ENCODE data around the gene NES.

NES gene

GRCh38 chr1:156648951-156649350 is 28.3 kb downstream of the NES start:
- no CpG with 5 or more reads among the region's 2 CpGs for WGBS (ENCODE audit: extremely low coverage, insufficient coverage, insufficient read length)
- Histone ChIP-seq H3K14ac (ENCODE audit: low read length) (no peak overlapping the region), H2AK5ac (ENCODE audit: low read length) (no peak overlapping the region), H2AFZ (ENCODE audit: insufficient read depth, low read length, poor library complexity) (no peak overlapping the region), H3K4me1 (ENCODE audit: control insufficient read depth in 1 of 2, insufficient read depth in 2 of 2, low read length in 2 of 2) (no peaks in the 10 kb centered on the region), H3K4ac (ENCODE audit: low read depth, low read length) (no peak overlapping the region), H3K4me3 (ENCODE audit: low read depth, low read length) (no peak overlapping the region), H3K27me3 (ENCODE audit: insufficient read depth, low read length) (peaks cover 34% of the 10 kb centered on the region), H2BK12ac (ENCODE audit: low read length) (no peak overlapping the region), H3K79me1 (ENCODE audit: low read length) (no peaks in the 10 kb centered on the region), H4K91ac (ENCODE audit: low read depth, low read length) (no peak overlapping the region), H4K12ac (ENCODE audit: low read depth, low read length) (no peak overlapping the region), H3K23ac (ENCODE audit: low read length) (no peak overlapping the region), H3K9ac (ENCODE audit: low read length) (no peak overlapping the region), H3K36me3 (ENCODE audit: control insufficient read depth in 1 of 2, insufficient read depth in 2 of 2, low read length in 2 of 2) (no peaks in the 10 kb centered on the region), H3K9me3 (ENCODE audit: insufficient read depth, low read depth, low read length) (peaks cover 11% of the 10 kb centered on the region), H2BK120ac (ENCODE audit: insufficient read depth, low read length, poor library complexity) (no peak overlapping the region), H2BK5ac (ENCODE audit: low read depth, low read length, poor library complexity) (no peak overlapping the region), H3K4me2 (ENCODE audit: low read length) (no peak overlapping the region), H3K79me2 (ENCODE audit: control insufficient read depth, insufficient read depth, low read length, poor library complexity) (no peaks in the 10 kb centered on the region), H4K8ac (ENCODE audit: low read depth, low read length) (no peak overlapping the region), H3K18ac (ENCODE audit: low read length) (no peak overlapping the region), H3K27ac (ENCODE audit: low read depth, low read length) (no peak overlapping the region)
- DNase-seq: no peak

- peaks cover 13% of the 10 kb centered on the region for H3K9me3 ChIP-seq (ENCODE audit: insufficient read depth, low read depth, low read length)
- H3K79me1 ChIP-seq (ENCODE audit: low read length): no peaks in the 10 kb centered on the region
- no peak overlapping the region for H3K23ac ChIP-seq (ENCODE audit: low read length)
- H3K9ac ChIP-seq (ENCODE audit: low read length): no peak overlapping the region
- H3K14ac ChIP-seq (ENCODE audit: low read length): no peak overlapping the region
- H4K12ac ChIP-seq (ENCODE audit: low read depth, low read length): no peak overlapping the region
- H3K4me1 ChIP-seq (ENCODE audit: control insufficient read depth in 1 of 2, insufficient read depth in 2 of 2, low read length in 2 of 2): no peaks in the 10 kb centered on the region
- H3K4me2 ChIP-seq (ENCODE audit: low read length): no peak overlapping the region
- no peak for DNase-seq
- no peak overlapping the region for H4K91ac ChIP-seq (ENCODE audit: low read depth, low read length)
- H2AFZ ChIP-seq (ENCODE audit: insufficient read depth, low read length, poor library complexity): no peak overlapping the region
- no peak overlapping the region for H2AK5ac ChIP-seq (ENCODE audit: low read length)
- no peaks in the 10 kb centered on the region for H3K36me3 ChIP-seq (ENCODE audit: control insufficient read depth in 1 of 2, insufficient read depth in 2 of 2, low read length in 2 of 2)
- no peak overlapping the region for H3K4ac ChIP-seq (ENCODE audit: low read depth, low read length)
- no peak overlapping the region for H2BK12ac ChIP-seq (ENCODE audit: low read length)
- no peak overlapping the region for H3K18ac ChIP-seq (ENCODE audit: low read length)
- H2BK120ac ChIP-seq (ENCODE audit: insufficient read depth, low read length, poor library complexity): no peak overlapping the region
- no peaks in the 10 kb centered on the region for H3K79me2 ChIP-seq (ENCODE audit: control insufficient read depth, insufficient read depth, low read length, poor library complexity)
- WGBS (ENCODE audit: extremely low coverage, insufficient coverage, insufficient read length): no CpG with 5 or more reads among the region's 10 CpGs
- H3K27me3 ChIP-seq (ENCODE audit: insufficient read depth, low read length): peaks cover 37% of the 10 kb centered on the region
- no peak overlapping the region for H2BK5ac ChIP-seq (ENCODE audit: low read depth, low read length, poor library complexity)
- no peak overlapping the region for H4K8ac ChIP-seq (ENCODE audit: low read depth, low read length)
- H3K4me3 ChIP-seq (ENCODE audit: low read depth, low read length): no peak overlapping the region
- no peak overlapping the region for H3K27ac ChIP-seq (ENCODE audit: low read depth, low read length)
These were observed 28.7 kb downstream of the NES start for GRCh38 chr1:156648496-156648895.

DNA sequence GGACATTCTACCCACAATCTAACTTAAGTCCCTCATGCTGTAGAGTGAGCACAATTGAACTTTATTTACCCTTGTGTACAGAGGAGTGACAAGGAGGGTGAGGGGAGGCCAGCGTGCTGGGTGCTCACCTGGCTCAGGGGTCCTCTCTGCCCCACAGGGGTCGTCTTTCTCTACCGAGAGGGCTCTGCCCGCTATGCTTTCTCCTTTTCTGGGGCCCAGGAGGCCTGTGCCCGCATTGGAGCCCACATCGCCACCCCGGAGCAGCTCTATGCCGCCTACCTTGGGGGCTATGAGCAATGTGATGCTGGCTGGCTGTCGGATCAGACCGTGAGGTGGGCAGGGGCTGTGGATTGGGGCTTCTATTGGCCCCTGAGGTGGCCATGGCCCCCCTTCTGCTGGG is 29.9 kb downstream of the NES start:
- peaks cover 13% of the 10 kb centered on the region for H3K9me3 ChIP-seq (ENCODE audit: insufficient read depth, low read depth, low read length)
- no peaks in the 10 kb centered on the region for H3K36me3 ChIP-seq (ENCODE audit: control insufficient read depth in 1 of 2, insufficient read depth in 2 of 2, low read length in 2 of 2)
- no peak overlapping the region for H2BK12ac ChIP-seq (ENCODE audit: low read length)
- H2BK120ac ChIP-seq (ENCODE audit: insufficient read depth, low read length, poor library complexity): no peak overlapping the region
- no peak overlapping the region for H3K4me3 ChIP-seq (ENCODE audit: low read depth, low read length)
- H3K14ac ChIP-seq (ENCODE audit: low read length): no peak overlapping the region
- H3K27me3 ChIP-seq (ENCODE audit: insufficient read depth, low read length): peaks cover 46% of the 10 kb centered on the region
- H3K4me2 ChIP-seq (ENCODE audit: low read length): no peak overlapping the region
- no peak overlapping the region for H4K8ac ChIP-seq (ENCODE audit: low read depth, low read length)
- no peak overlapping the region for H3K18ac ChIP-seq (ENCODE audit: low read length)
- no peak overlapping the region for H2BK5ac ChIP-seq (ENCODE audit: low read depth, low read length, poor library complexity)
- H4K91ac ChIP-seq (ENCODE audit: low read depth, low read length): no peak overlapping the region
- no peak for DNase-seq
- no peak overlapping the region for H3K27ac ChIP-seq (ENCODE audit: low read depth, low read length)
- H3K79me2 ChIP-seq (ENCODE audit: control insufficient read depth, insufficient read depth, low read length, poor library complexity): no peaks in the 10 kb centered on the region
- no CpG with 5 or more reads among the region's 10 CpGs for WGBS (ENCODE audit: extremely low coverage, insufficient coverage, insufficient read length)
- H2AFZ ChIP-seq (ENCODE audit: insufficient read depth, low read length, poor library complexity): no peak overlapping the region
- H3K4me1 ChIP-seq (ENCODE audit: control insufficient read depth in 1 of 2, insufficient read depth in 2 of 2, low read length in 2 of 2): peaks cover 1 to 2% of the 10 kb centered on the region in 2 experiments
- H3K9ac ChIP-seq (ENCODE audit: low read length): no peak overlapping the region
- no peak overlapping the region for H4K12ac ChIP-seq (ENCODE audit: low read depth, low read length)
- no peak overlapping the region for H2AK5ac ChIP-seq (ENCODE audit: low read length)
- no peak overlapping the region for H3K4ac ChIP-seq (ENCODE audit: low read depth, low read length)
- no peaks in the 10 kb centered on the region for H3K79me1 ChIP-seq (ENCODE audit: low read length)
- no peak overlapping the region for H3K23ac ChIP-seq (ENCODE audit: low read length)

DNA sequence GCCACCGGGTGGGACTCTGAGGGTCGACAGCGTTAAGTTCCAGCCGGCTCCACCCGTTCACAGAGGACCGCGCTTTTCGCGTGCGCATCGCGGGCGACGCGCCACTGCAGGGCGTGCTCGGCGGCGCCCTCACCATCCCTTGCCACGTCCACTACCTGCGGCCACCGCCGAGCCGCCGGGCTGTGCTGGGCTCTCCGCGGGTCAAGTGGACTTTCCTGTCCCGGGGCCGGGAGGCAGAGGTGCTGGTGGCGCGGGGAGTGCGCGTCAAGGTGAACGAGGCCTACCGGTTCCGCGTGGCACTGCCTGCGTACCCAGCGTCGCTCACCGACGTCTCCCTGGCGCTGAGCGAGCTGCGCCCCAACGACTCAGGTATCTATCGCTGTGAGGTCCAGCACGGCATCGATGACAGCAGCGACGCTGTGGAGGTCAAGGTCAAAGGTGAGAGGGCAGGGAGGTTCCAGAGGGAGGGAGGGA is 30.4 kb downstream of the NES start:
- no peak overlapping the region for H4K8ac ChIP-seq (ENCODE audit: low read depth, low read length)
- H3K36me3 ChIP-seq (ENCODE audit: control insufficient read depth in 1 of 2, insufficient read depth in 2 of 2, low read length in 2 of 2): no peaks in the 10 kb centered on the region
- H3K4ac ChIP-seq (ENCODE audit: low read depth, low read length): no peak overlapping the region
- no peak for DNase-seq
- no peak overlapping the region for H3K4me3 ChIP-seq (ENCODE audit: low read depth, low read length)
- no peaks in the 10 kb centered on the region for H3K79me2 ChIP-seq (ENCODE audit: control insufficient read depth, insufficient read depth, low read length, poor library complexity)
- no peak overlapping the region for H2BK120ac ChIP-seq (ENCODE audit: insufficient read depth, low read length, poor library complexity)
- peaks cover 50% of the 10 kb centered on the region for H3K27me3 ChIP-seq (ENCODE audit: insufficient read depth, low read length)
- H3K23ac ChIP-seq (ENCODE audit: low read length): no peak overlapping the region
- H3K14ac ChIP-seq (ENCODE audit: low read length): no peak overlapping the region
- H4K12ac ChIP-seq (ENCODE audit: low read depth, low read length): no peak overlapping the region
- H3K79me1 ChIP-seq (ENCODE audit: low read length): no peaks in the 10 kb centered on the region
- H3K9ac ChIP-seq (ENCODE audit: low read length): no peak overlapping the region
- no peak overlapping the region for H2BK12ac ChIP-seq (ENCODE audit: low read length)
- no peak overlapping the region for H2AFZ ChIP-seq (ENCODE audit: insufficient read depth, low read length, poor library complexity)
- H2AK5ac ChIP-seq (ENCODE audit: low read length): no peak overlapping the region
- no peak overlapping the region for H4K91ac ChIP-seq (ENCODE audit: low read depth, low read length)
- H3K9me3 ChIP-seq (ENCODE audit: insufficient read depth, low read depth, low read length): peaks cover 13% of the 10 kb centered on the region
- no peak overlapping the region for H3K4me2 ChIP-seq (ENCODE audit: low read length)
- peaks cover 5 to 7% of the 10 kb centered on the region in 2 experiments for H3K4me1 ChIP-seq (ENCODE audit: control insufficient read depth in 1 of 2, insufficient read depth in 2 of 2, low read length in 2 of 2)
- H2BK5ac ChIP-seq (ENCODE audit: low read depth, low read length, poor library complexity): no peak overlapping the region
- H3K18ac ChIP-seq (ENCODE audit: low read length): no peak overlapping the region
- H3K27ac ChIP-seq (ENCODE audit: low read depth, low read length): no peak overlapping the region
- no CpG with 5 or more reads among the region's 51 CpGs for WGBS (ENCODE audit: extremely low coverage, insufficient coverage, insufficient read length)
